Activated T-cell treated with anti-CD3 and anti-CD28 coated beads, Interleukin-2, amount 50 U/mL, for 24 hours (primary cell): ENCODE measurements around the gene ECHS1.

Experiments used
- DNase-seq: peaks from one replicate; pipeline ENCODE4 v3.0.0-alpha.2; 2020
- H3K27ac Mint-ChIP-seq: 2 replicates; pipeline ENCODE4 v1.8.0; 2020; ENCODE audit warnings: mild to moderate bottlenecking, mixed read lengths
- H3K27me3 Mint-ChIP-seq: 2 replicates; pipeline ENCODE4 v1.8.0; 2020; ENCODE audit warnings: mixed read lengths
- H3K36me3 Mint-ChIP-seq: 2 replicates; pipeline ENCODE4 v1.8.0; 2020; ENCODE audit warnings: low read depth, mixed read lengths
- H3K4me1 Mint-ChIP-seq: 2 replicates; pipeline ENCODE4 v1.8.0; 2020; ENCODE audit warnings: low read depth, mixed read lengths
- H3K4me3 Mint-ChIP-seq: 2 replicates; pipeline ENCODE4 v1.8.0; 2020; ENCODE audit warnings: mild to moderate bottlenecking, moderate library complexity, mixed read lengths
- H3K9me3 Mint-ChIP-seq: 2 replicates; pipeline ENCODE4 v1.8.0; 2020; ENCODE audit warnings: mixed read lengths

Gene ECHS1

GRCh38 chr10:133337370-133337725, 35.8 kb downstream of the ECHS1 start:
- no peak for DNase-seq
- H3K4me3 Mint-ChIP-seq: no peak overlapping the region
- no peaks in the 10 kb centered on the region for H3K36me3 Mint-ChIP-seq
- peaks cover 10% of the 10 kb centered on the region for H3K4me1 Mint-ChIP-seq
- no peak overlapping the region for H3K27ac Mint-ChIP-seq
- peaks cover 19% of the 10 kb centered on the region for H3K27me3 Mint-ChIP-seq
- no peaks in the 10 kb centered on the region for H3K9me3 Mint-ChIP-seq

DNA sequence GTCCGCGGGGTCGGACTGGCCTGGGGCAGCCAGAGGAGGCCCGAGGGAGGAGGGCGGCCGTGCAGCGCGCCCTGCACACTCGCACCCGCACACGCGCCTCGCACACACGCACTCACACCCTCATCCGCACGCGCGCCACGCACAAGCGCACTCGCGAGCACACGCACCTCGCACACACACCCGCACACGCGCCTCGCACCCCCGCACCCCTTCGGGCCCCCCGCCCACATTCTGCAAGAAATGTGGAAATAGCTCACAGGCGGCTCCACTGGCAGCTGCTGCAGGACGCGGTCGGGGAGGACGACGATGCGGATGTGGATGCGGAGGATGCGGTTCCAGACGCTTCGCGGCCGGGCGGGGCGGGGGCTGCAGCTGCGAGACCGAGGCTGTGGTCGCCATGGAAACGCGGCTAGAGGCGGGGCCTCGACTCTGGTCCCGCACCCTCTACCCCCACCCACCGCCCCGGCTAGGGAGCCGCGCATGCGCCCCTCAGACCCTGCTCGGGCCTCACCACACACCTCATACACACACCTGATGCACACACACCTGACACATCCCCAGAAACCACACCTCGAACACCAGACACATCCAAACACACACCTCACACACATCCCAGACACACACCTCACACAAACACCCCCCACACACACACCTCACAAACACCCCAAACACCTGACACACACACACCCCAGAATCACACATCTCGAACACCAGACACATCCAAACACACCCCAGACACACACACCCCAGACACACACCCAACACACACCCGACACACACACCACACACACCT, 36.4 kb downstream of the ECHS1 start, which contains the start of gene CALY:
TSS of gene CALY (minus strand) at position 320 of the 793 bp plus-strand sequence. CDS start 7,907 bp downstream, outside the sequence.
- DNase-seq: peak; percentile 74
- peaks cover 10% of the 10 kb centered on the region for H3K4me1 Mint-ChIP-seq
- H3K9me3 Mint-ChIP-seq: no peaks in the 10 kb centered on the region
- H3K27me3 Mint-ChIP-seq: peaks cover 21% of the 10 kb centered on the region
- H3K36me3 Mint-ChIP-seq: no peaks in the 10 kb centered on the region
- H3K27ac Mint-ChIP-seq: no peak within 1 kb of the TSS
- peak within 1 kb of the TSS; percentile 35 for H3K4me3 Mint-ChIP-seq

- Mint-ChIP-seq H3K4me3 (no peak overlapping the region), H3K27me3 (peaks cover 22% of the 10 kb centered on the region), H3K9me3 (no peaks in the 10 kb centered on the region), H3K36me3 (no peaks in the 10 kb centered on the region), H3K27ac (no peak overlapping the region), H3K4me1 (peaks cover 10% of the 10 kb centered on the region)
- DNase-seq: no peak
Observed at GRCh38 chr10:133336118-133336576, 37.0 kb downstream of the ECHS1 start.

DNA sequence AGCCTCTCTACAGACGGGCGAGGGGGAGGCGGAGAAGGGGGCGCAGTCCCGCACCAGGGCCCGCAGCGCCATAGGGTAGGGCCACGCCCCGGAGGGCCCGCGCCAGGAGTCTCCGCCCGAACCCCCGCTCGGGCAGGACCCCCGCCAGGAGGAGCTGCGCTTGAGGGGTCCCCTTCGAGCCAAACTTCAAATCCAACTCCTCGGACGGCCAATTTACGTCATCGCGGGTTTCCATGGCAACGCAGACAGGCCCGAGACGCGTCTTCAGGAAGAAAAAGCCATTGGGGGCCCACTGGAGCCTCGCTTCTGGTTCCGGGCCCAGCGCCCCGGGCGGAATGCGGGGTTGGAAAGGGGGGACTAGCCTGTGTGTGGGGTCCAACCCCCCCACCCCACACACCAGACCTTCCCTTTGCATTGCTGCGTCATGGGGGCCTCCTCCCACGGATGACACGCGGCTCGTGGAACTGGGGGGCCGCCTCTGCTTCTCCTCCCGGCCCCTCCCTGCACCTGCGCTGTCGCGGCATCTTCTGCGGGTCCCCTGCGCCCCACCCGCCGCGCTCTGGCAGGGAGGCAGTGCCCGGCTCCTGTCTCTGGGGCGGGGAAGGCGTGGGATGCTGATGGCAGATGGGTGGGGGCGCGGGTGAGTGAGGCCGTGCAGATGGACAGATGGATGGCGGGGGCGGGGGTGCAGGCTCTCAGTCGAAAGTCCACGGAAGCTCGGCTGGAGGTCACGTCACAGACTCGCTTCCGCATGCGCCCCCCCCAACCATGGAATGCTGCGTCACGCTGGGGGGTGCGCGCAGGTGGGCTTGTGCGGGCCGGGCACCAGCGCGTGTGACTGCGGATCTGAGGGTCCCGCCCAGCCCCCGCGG, 37.7 kb downstream of the ECHS1 start:
- Mint-ChIP-seq H3K27me3 (peaks cover 28% of the 10 kb centered on the region), H3K36me3 (no peaks in the 10 kb centered on the region), H3K4me3 (peak overlapping the region; percentile 35), H3K27ac (no peak overlapping the region), H3K4me1 (peaks cover 10% of the 10 kb centered on the region), H3K9me3 (no peaks in the 10 kb centered on the region)
- DNase-seq: peak; percentile 81

DNA sequence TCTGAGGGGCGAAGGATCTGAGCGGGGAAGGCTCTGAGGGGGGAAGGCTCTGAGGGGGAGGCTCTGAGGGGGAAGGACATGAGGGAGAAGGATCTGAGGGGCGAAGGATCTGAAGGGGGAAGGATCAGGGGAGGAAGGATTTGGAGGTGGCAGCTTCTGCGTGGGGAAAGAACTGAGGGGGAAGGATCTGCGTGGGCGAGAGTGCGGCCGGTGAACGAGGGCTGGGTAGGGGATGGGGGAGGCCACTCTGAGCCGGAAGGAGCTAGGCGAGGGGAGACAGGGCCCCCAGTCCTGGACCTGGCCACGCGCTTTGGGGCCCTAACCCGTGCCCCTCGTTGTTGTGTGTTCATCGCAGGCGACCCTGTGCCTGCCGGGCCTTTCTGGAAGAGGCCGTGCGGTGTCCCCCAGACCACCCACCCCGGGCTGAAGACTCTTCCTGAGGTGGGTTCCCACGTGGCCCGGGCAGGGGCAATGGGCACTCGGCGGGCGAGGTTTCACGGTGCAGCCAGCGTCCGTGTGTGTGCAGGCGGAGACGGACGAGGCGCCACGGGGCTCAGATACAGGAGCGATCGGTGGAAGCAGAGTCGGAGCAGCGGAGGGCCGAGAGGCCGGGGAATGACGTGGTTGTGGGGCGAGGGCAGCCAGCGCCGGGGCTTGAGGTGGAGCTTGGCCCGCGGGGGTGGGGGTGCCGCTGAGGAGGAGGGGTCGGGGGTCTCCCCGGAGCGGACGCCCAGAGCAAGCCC, 38.5 kb downstream of the ECHS1 start:
- DNase-seq: no peak
- Mint-ChIP-seq H3K27ac (no peak overlapping the region), H3K36me3 (no peaks in the 10 kb centered on the region), H3K27me3 (peaks cover 28% of the 10 kb centered on the region), H3K4me3 (peak overlapping the region; percentile 66), H3K9me3 (no peaks in the 10 kb centered on the region), H3K4me1 (peaks cover 12% of the 10 kb centered on the region)

- Mint-ChIP-seq H3K4me1 (peaks cover 14% of the 10 kb centered on the region), H3K9me3 (no peaks in the 10 kb centered on the region), H3K27me3 (peaks cover 43% of the 10 kb centered on the region), H3K4me3 (no peak overlapping the region), H3K27ac (no peak overlapping the region), H3K36me3 (no peaks in the 10 kb centered on the region)
- DNase-seq: no peak
Observed at GRCh38 chr10:133332936-133333699, 40.0 kb downstream of the ECHS1 start.

- DNase-seq: peak; percentile 93
- peaks cover 65% of the 10 kb centered on the region for H3K27me3 Mint-ChIP-seq
- H3K27ac Mint-ChIP-seq: no peak overlapping the region
- peak overlapping the region; percentile 42 for H3K4me3 Mint-ChIP-seq
- H3K9me3 Mint-ChIP-seq: no peaks in the 10 kb centered on the region
- H3K36me3 Mint-ChIP-seq: no peaks in the 10 kb centered on the region
- peaks cover 14% of the 10 kb centered on the region for H3K4me1 Mint-ChIP-seq
Observed at GRCh38 chr10:133329491-133330202, 43.5 kb downstream of the ECHS1 start.

DNA sequence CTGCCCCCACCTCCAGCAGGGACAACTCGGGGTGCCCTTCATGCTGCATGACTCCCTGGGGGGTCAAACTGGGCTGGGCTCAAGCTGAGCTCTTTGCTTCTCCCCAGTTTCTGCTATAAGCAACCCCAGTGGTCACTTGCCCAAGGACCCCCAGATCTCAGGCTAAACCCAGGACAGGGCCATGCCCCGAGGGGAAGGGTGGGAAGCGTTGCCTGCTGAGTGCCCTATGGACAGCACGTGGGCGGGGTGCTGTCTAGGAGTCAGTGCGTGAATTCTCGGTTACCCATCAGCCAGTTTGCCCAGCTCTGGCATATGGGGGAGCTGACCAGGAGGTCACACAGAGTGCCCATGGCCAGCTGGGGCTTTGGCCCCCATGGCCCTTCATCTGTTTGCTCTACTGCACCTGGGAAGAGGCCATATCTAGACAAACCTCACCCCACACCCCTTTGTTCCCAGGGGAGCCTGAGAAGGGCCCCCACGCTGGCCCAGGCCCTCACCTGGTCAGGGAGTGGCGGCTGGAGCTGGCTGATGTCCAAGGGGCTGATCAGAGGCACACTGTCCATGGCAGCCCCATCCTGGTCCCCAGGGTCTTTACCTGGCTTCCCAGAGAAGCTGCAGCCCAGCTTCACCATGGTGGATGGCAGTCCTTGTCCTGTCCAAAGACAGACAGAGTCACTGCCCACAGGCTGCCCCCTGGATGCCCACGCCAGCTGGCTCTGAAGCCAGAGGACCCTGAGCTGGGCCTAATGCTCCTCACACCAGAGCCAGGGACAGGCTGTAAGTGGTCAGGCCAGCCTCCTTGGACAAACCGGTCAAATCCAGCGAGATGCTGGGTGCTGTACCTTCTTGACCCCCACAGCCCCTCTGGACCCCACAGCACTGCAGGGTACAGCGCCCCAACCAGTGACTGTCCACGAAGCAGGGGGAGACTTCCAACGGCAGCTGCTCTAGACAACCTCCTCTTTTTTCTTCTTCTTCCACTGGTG, 44.5 kb downstream of the ECHS1 start:
- H3K27ac Mint-ChIP-seq: no peak overlapping the region
- H3K4me3 Mint-ChIP-seq: no peak overlapping the region
- no peak for DNase-seq

GRCh38 chr10:133327651-133328357, 45.4 kb downstream of the ECHS1 start:
- H3K4me3 Mint-ChIP-seq: no peak overlapping the region
- H3K27me3 Mint-ChIP-seq: peaks cover 60% of the 10 kb centered on the region
- H3K9me3 Mint-ChIP-seq: no peaks in the 10 kb centered on the region
- peaks cover 13% of the 10 kb centered on the region for H3K4me1 Mint-ChIP-seq
- no peaks in the 10 kb centered on the region for H3K36me3 Mint-ChIP-seq
- no peak overlapping the region for H3K27ac Mint-ChIP-seq
- no peak for DNase-seq

More for the DNA sequence above, 44.5 kb downstream of the ECHS1 start:
- Mint-ChIP-seq H3K9me3 (no peaks in the 10 kb centered on the region), H3K27me3 (peaks cover 62% of the 10 kb centered on the region), H3K36me3 (no peaks in the 10 kb centered on the region), H3K4me1 (peaks cover 13% of the 10 kb centered on the region)

- no peak for DNase-seq
- no peaks in the 10 kb centered on the region for H3K9me3 Mint-ChIP-seq
- H3K27ac Mint-ChIP-seq: no peak overlapping the region
- H3K36me3 Mint-ChIP-seq: no peaks in the 10 kb centered on the region
- H3K27me3 Mint-ChIP-seq: peaks cover 52% of the 10 kb centered on the region
- no peak overlapping the region for H3K4me3 Mint-ChIP-seq
- peaks cover 13% of the 10 kb centered on the region for H3K4me1 Mint-ChIP-seq
Observed at GRCh38 chr10:133326745-133327650, 46.2 kb downstream of the ECHS1 start.

GRCh38 chr10:133326223-133326551, 47.0 kb downstream of the ECHS1 start:
- peaks cover 13% of the 10 kb centered on the region for H3K4me1 Mint-ChIP-seq
- H3K36me3 Mint-ChIP-seq: no peaks in the 10 kb centered on the region
- H3K4me3 Mint-ChIP-seq: peak overlapping the region; percentile 39
- no peak for DNase-seq
- no peaks in the 10 kb centered on the region for H3K9me3 Mint-ChIP-seq
- H3K27me3 Mint-ChIP-seq: peaks cover 46% of the 10 kb centered on the region
- no peak overlapping the region for H3K27ac Mint-ChIP-seq
